Gastrocnemius medialis (tissue), 4 donors: Measurements from ENCODE around the gene RMND5B. TPM values are rescaled to one million over a fixed set of nuclear protein-coding genes. Genes with fewer than 3 reads are reported as not detected.

Experiments used
- ATAC-seq, 2 donors: fragments of 150-250 bp; one replicate each; pipeline ENCODE4 v1.9.1; 2016
- DNase-seq, 2 donors: peaks; one replicate each; pipeline ENCODE4 v3.0.0-alpha.2; 2019
- H3K27ac ChIP-seq, 4 donors: fragments of 200-600 bp; sonication (generic); 1 replicate in 1 of 4; 2 replicates in 3 of 4; pipeline ENCODE4 v1.5.1; 2016 to 2018; ENCODE audit warnings: mild to moderate bottlenecking in 2 of 4, moderate library complexity in 1 of 4
- H3K27me3 ChIP-seq, 3 donors: fragments of 200-600 bp; sonication (generic) in 2 of 3; 1 replicate in 1 of 3; 2 replicates in 2 of 3; pipeline versions ENCODE4 v1.5.1 to v1.6.0; 2016 to 2019; ENCODE audit warnings: mild to moderate bottlenecking in 1 of 3, moderate library complexity in 1 of 3
- H3K36me3 ChIP-seq, 2 donors: fragments of 200-600 bp; sonication (generic) in 1 of 2; one replicate each; pipeline ENCODE4 v1.5.1; 2017 to 2018
- H3K4me1 ChIP-seq, 2 donors: fragments of 200-600 bp; sonication (generic) in 1 of 2; one replicate each; pipeline ENCODE4 v1.5.1; 2016 to 2017; ENCODE audit warnings: mild to moderate bottlenecking in 2 of 2
- H3K4me3 ChIP-seq, 4 donors: fragments of 200-600 bp; sonication (generic) in 3 of 4; 1 replicate in 1 of 4; 2 replicates in 3 of 4; pipeline ENCODE4 v1.5.1; 2016 to 2019; ENCODE audit warnings: mild to moderate bottlenecking in 2 of 4
- H3K9me3 ChIP-seq, 3 donors: fragments of 200-600 bp; sonication (generic) in 2 of 3; 1 replicate in 1 of 3; 2 replicates in 2 of 3; pipeline ENCODE4 v1.5.1; 2016 to 2019
- CTCF ChIP-seq, 5 experiments: fragments of 450-650 bp in 3 of 5; fragments of 200-600 bp in 2 of 5; sonication (generic) in 2 of 5; IDR thresholded peaks in 4 of 5; conservative IDR thresholded peaks in 1 of 5; 1 replicate in 4 of 5; 2 replicates in 1 of 5; pipeline ENCODE4 v1.5.1; 2016 to 2019; ENCODE audit warnings: antibody characterized with exemption in 5 of 5, mild to moderate bottlenecking in 3 of 5, moderate library complexity in 3 of 5
- POLR2A ChIP-seq, 2 donors: fragments of 450-650 bp; IDR thresholded peaks; one replicate each; pipeline ENCODE4 v1.6.1; 2017; ENCODE audit warnings: antibody characterized with exemption in 2 of 2, mild to moderate bottlenecking in 2 of 2, moderate library complexity in 2 of 2
- in situ Hi-C, 4 donors: fragments of 200-750 bp; cut with MboI; loops; one replicate each; pipeline versions ENCODE4 v1.15.0 to v1.8.0; 2017; ENCODE audit warnings: low sequenced_read_pairs in 4 of 4
- intact Hi-C: fragments of 100-400 bp; cut with DNase I; formaldehyde crosslinking; loops from one replicate; pipeline ENCODE4 v1.15.1; 2023; ENCODE audit warnings: low total_unique reads
- total RNA-seq, 4 donors: library from RNA; depleted of rRNA; stranded (reverse); fragments of >200 nt; gene quantifications; one replicate each; pipeline versions ENCODE4 v1.1.0 to v1.2.3, GENCODE V29; 2016

Gene RMND5B
- total RNA-seq, 4 donors from 2014 or later, result 24.0 to 55.9 (median 44.2) TPM

GRCh38 chr5:178143246-178143645, 12.4 kb downstream of the RMND5B start:
- intact Hi-C loops, result no loop called here
- Histone ChIP-seq H3K4me3 (no peak overlapping the region), H3K27me3 (no peaks in the 10 kb centered on the region), H3K9me3 (no peaks in the 10 kb centered on the region), H3K4me1 (peaks cover 0 to 7% of the 10 kb centered on the region in 2 donors), H3K27ac (peak overlapping the region in 1 of 4 donors; percentile 70), H3K36me3 (peaks cover 0 to 71% of the 10 kb centered on the region in 2 donors)
- TF ChIP-seq POLR2A (IDR thresholded peaks at IDR 0.05), result no peak
- no peak for TF ChIP-seq CTCF (IDR thresholded peaks at IDR 0.05 in 4 of 5, conservative IDR thresholded peaks at IDR 0.05 in 1 of 5)
- DNase-seq (no peak), ATAC-seq (no peak)
- in situ Hi-C loops, result no loop called here

GRCh38 chr5:178143901-178144300, 13.1 kb downstream of the RMND5B start:
- H3K9me3 ChIP-seq, result no peaks in the 10 kb centered on the region
- peak overlapping the region in 3 of 4 donors; percentile 25 to 70 (median 51) for H3K27ac ChIP-seq
- no peak overlapping the region for H3K4me3 ChIP-seq
- DNase-seq (peak; percentile 26 to 76), ATAC-seq (peak in 1 of 2 donors; percentile 85)
- no peaks in the 10 kb centered on the region for H3K27me3 ChIP-seq
- H3K4me1 ChIP-seq, result peaks cover 0 to 7% of the 10 kb centered on the region in 2 donors
- H3K36me3 ChIP-seq, result peaks cover 0 to 78% of the 10 kb centered on the region in 2 donors
- in situ Hi-C loops, result no loop called here
- intact Hi-C loops, result no loop called here
- TF ChIP-seq CTCF (IDR thresholded peaks at IDR 0.05 in 4 of 5, conservative IDR thresholded peaks at IDR 0.05 in 1 of 5) (no peak), POLR2A (IDR thresholded peaks at IDR 0.05) (no peak)

- Histone ChIP-seq H3K4me3 (no peak overlapping the region), H3K27ac (no peak overlapping the region), H3K36me3 (peaks cover 0 to 88% of the 10 kb centered on the region in 2 donors), H3K27me3 (no peaks in the 10 kb centered on the region), H3K9me3 (no peaks in the 10 kb centered on the region), H3K4me1 (peaks cover 0 to 7% of the 10 kb centered on the region in 2 donors)
- ATAC-seq (peak in 1 of 2 donors; percentile 47), DNase-seq (peak in 1 of 2 donors; percentile 53)
- TF ChIP-seq CTCF (IDR thresholded peaks at IDR 0.05 in 4 of 5, conservative IDR thresholded peaks at IDR 0.05 in 1 of 5) (peak; percentile 65 to 74 (median 67)), POLR2A (IDR thresholded peaks at IDR 0.05) (no peak)
- intact Hi-C loops, result loop anchor here (1.0 kb wide), 1 partner anchor 70 kb away; no protein-coding TSS in a partner anchor
- in situ Hi-C loops, result no loop called here
These were observed 15.4 kb downstream of the RMND5B start for GRCh38 chr5:178145965-178146820.

DNA sequence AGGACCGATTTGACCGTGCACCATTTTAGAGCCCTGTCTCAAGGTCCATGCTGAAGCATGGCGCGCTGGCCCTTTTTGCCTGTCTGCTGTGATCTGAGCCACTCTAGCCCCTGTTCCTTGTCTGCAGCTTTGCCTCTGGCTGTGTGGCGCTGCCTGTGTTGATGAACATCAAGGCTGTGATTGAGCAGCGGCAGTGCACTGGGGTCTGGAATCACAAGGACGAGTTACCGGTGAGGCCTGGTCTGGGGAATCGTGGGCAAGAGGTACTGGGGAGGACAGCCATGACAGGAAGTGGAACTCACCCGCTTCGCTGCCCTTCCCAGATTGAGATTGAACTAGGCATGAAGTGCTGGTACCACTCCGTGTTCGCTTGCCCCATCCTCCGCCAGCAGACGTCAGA, 16.6 kb downstream of the RMND5B start:
- ATAC-seq (no peak), DNase-seq (no peak)
- TF ChIP-seq POLR2A (IDR thresholded peaks at IDR 0.05) (no peak), CTCF (IDR thresholded peaks at IDR 0.05 in 4 of 5, conservative IDR thresholded peaks at IDR 0.05 in 1 of 5) (no peak)
- intact Hi-C loops (no loop called here), in situ Hi-C loops (no loop called here)
- Histone ChIP-seq H3K27me3 (no peaks in the 10 kb centered on the region), H3K36me3 (peaks cover 0 to 84% of the 10 kb centered on the region in 2 donors), H3K9me3 (no peaks in the 10 kb centered on the region), H3K27ac (no peak overlapping the region), H3K4me3 (no peak overlapping the region), H3K4me1 (peaks cover 7 to 16% of the 10 kb centered on the region in 2 donors)
